GM21381 (cell line): ENCODE measurements around the gene MICAL1.

Experiments used
- ATAC-seq: cut with Tn5 transposase; IDR thresholded peaks from one replicate; pipeline ENCODE4 v1.9.1; 2021; ENCODE audit warnings: mild to moderate bottlenecking, moderate library complexity; ENCODE audit not compliant: unreplicated experiment

MICAL1 gene

DNA sequence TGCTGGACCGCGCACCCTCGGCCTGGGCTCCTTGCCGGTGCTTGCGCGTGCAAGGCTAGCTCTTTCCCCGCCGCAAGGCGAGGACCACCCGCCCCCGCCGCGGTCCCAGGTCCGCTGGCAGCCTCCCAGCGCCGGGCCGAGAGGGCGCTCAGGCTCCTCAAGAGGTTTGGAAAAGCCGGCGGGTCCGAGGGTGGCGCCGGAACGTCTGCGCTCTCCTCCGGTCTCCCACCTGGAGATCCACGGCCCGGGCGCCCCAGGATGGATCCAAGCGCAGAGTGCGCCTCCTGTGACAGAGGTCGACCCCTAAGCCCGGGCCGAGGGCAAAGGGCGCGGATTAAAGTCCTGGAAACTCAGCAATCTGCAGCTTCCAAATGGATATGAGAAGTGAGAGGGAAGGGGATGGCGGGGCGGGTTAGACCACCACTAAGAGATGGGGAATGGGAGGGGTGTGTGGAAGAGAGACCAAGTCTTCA lies 575 bp upstream of the MICAL1 start:
- ATAC-seq: no peak

DNA sequence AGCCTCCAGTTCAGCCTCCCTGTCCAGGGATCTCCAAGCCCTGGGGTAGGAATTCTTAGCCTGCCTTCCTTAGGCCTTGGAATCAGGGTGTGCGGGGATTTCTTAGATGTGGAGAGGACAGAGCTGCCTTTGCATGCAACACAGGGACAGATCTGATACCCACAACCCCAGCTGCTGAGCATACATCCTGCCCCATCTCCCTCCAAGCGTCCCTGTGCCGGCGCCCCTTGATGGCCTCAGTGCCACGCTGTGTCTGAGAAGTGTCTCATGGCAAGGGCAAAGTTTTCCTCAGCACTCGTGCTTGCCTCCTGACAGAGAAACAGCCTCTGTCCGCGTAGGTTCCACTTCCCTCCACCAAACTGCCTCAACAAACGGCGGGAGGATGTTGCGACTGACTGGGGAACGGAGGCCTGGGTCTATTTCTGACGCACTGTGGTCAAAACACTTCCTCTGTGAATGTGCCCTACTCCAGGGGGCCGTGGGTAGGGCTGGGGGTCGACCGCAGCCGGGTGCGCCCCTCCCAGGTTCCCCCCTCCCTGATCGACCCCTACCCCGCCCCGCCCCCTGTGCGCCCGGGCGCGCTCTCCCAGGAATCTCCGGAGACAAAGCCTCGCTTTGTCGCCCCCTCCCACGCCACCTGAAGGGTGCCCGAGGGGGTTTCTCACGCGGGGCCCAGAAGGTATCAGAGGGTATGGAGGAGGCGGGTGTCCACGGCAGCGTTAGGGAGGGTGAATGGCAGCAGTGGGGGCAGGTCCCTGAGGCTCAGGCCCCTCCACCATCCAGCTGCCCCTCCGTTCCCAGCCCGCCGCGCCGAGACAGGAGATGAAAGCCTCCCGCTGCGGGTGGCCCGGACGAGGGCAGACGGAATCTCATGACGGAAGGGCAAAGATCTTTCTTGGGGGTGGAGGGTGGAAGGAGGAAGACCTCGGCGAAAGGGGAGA lies 806 bp downstream of the MICAL1 start:
- ATAC-seq: peak; percentile 27

DNA sequence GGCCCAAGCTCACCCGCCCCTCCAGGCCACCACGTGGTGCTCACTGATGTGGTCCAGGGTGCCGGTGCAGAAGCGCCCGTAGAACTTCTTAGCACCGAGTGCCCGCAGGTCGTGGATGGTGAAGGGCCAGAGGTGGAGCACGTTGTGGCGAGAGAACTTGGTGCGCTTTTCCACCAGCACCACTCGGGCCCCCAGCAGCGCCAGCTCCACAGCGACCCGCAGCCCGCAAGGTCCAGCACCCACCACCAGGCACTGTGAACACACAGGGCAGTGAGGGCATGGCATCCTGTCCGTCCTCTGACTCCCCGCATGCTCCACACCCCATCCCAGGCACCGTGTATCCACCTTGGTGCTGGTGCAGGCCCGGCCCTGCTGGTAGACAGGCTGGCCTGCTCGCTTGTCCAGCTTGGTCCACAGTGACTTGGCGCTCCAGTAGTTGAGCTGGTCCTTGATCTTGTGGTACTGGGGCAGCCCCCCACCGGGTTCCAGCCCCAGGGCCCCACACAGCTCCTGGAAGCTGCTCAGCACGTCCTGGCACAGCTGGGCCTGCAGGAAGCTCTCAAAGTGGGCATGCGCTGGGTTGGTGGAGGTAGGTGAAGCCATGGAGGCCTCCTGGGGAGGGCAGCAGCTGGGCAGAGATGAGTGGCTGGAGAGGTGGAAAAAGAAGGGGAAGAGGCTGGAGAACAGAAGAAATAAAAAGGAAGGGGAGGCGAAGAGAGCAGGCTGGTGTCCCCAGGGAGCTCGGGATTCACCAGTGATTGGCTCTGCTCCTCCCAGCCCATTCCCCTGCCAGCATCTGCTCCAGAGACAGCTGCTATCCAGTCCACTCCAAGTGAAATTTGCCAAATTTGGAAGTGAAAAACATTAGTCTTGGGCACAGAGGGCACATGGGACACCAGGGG lies 1.7 kb downstream of the MICAL1 start:
- no peak for ATAC-seq

DNA sequence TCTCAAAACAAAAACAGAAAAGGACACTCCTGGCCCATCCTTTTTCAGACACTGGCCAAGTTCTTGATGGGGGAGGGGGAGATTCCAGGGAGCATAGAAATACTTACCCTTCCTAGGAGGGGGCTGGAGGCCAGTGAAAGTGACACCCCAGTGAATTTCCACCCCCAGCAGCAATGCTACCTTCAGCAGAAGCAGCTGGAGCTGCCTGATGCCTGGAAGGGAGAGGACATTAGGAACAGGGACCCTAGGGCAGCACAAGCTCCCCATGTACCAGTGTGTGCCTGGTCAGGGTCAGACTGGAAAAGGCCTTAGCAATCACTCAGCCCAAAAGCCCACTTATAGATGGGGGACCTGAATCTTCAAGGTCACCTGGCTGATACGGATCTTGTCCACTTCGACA lies 2.4 kb downstream of the MICAL1 start:
- no peak for ATAC-seq

DNA sequence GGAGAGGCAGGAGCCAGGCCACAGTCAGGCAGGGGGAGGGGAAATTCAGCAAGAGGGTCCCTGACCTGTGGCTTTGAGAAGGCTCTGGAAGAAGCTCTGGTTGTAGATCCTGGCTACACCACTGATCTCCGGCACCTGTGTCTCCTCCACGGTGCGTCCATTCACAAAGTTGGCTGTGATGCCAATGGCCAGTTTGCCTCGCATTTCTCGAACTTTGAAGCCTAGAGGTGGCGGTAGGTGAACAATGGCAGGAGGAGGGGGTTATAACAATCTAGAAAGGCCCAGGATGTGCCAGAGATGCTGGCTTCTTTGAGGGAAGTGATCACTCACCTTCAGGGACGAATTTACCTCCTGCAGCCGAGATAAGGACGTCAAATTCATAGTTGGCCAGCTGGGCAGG lies 3.4 kb downstream of the MICAL1 start:
- ATAC-seq: no peak

DNA sequence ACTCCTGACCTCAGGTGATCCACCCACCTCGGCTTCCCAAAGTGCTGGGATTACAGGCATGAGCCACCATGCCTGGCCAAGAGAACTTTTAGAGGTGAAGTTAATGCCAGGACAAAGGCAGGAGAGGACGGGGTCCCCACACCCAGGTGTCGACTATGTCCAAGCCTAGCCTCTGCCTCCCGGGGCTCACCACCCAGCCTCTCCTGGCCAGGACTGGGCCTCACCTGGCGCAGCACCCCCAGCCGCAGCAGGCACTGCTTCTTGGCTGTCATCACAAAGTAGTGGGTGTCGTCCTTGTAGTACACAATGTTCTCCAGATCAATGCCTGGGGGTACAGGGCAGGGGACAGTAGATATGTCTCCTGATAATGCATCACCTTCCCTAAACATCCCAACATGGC lies 4.2 kb downstream of the MICAL1 start:
- no peak for ATAC-seq

DNA sequence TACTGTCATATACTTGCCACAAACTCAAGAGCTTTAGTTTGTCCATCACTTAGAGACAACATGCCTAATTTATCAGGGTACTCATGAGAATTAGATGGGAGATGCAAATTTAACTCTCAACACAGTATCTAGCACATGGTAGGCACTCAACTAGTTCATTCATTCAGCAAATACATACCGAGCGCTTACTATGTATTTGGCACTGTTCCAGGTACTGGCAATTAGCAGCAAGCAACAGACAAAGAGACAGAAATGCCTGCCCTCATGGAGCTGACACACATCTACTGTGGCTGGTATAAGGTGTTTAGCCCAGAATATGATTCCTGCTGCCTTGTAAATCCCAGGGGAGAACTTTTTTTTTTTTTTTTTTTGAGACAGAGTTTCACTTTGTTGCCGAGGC lies 4.8 kb downstream of the MICAL1 start:
- ATAC-seq: no peak

DNA sequence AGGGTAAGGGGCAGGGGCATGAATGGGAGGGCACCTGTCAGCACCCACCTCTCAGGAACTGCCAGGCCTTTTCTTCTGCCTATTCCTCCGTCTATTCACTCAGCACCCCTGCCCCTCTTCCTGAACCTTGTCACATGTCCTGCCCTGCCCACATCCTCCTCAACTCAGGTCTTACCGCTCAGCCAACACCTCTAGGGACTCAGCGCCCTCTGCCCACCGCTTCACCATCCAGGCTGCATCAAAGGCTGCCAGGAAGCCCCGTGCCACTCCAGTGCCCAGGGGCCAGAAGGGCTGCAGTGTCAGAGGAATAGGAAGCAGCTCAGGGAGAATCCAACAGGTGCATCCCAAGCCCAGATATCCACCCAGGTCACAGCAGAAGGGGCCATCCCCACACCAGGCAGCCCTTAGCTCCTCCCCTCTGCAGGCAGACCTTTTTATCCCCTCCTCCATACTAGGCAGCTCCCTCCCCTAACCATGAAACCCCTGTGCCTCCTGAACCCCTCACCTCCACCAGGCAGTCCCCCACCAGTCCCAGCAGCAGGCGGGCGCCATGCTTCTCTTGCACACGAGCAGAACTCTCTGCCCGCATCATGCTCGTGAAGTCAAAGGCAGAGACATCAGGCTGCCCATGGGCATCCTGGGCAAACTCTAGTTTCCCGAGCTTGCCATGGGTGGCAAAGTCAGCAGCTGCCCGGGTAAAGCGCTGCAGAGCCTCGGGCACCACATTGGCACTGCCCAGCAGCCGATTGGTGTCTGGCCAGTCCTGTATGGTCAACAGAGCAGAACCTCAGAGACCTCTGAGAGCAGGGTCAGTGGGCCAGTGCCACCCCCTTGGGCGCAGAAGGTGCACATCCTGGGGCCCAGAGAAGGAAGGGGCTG lies 5.5 kb downstream of the MICAL1 start:
- no peak for ATAC-seq

DNA sequence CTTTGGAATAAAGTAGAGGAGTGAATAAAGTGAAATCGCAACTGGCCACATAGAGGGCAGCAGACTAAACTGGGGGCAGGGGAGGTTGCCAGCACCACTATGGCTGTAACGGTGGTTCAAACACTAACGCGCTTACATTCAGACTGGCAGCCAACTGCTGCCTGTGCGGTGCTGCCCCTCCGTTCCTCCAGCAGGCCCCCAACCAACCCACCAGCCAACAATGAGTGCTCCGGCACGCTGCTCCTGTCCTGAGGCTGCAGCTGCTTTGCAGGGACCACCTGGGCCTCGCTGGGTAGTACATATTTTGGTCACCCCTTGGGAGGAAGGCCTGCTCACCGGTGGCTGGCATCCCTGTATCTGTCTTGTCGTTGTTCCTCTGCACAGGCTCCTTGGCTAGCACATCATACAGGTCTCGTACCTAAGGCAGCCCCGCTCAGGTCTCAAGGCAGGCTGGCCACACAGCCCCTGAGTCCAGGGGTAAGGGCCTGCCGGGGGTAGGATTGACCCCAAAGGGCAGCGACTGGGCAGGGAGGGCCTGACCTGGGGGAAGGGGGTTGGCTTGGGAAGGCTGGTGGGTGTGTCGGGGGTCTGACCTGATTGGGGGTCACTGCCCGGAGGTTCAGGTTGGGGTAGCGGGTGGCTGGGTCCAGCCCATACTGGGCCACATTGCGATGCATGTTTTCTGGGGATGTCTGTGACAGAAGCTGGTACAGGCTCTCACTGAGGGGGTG lies 6.3 kb downstream of the MICAL1 start:
- no peak for ATAC-seq

DNA sequence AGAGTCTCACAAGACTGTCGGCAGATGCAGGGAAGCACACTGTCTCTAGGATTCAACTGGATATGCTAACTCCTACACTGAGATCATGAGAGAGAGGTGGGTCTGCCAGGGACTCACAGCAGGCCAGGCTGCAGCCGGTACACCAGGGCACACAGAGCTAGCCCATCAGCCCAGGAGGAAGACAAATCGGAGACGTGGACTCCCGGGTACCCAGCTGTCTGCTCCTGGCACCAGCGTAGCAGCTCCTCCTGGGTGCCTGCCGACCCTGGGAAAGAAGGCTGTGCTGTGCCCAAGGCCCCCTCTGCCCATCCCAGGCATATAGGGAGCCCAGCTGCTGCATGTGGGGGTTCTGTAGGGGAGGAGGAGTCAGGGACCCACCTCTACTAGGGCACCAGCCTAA lies 7.0 kb downstream of the MICAL1 start:
- no peak for ATAC-seq

DNA sequence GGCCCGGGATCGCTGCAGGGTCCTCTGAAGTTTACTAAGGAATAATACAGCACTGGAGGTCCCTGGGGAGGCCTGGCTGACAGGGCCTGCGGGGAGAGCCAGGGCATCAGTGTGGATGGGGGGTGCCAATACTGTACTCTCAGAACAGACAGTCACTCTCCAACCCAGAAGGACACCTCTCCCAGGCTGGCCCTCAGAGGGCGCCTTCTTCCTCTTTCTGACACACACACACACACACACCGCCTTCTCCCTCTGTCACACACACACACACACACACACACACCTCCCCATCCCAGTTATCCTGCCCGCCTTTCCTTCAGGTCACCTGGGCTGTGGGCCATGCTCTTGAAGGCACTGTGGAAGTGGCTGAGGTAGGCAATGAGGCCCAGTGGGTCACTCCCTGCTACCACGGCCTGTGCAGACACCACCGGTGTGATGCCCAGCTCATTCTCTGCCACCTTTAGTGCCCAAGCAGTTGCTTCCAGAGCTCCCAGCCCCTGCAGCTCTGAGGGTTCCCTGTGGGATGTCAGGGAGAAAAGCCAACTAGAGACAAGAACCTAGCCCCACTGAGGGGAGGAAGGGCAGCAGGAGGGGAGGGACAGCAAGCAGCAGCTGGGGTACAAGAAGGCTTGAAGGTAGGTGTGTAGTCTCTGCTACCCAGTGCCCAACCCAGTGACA lies 7.6 kb downstream of the MICAL1 start:
- ATAC-seq: no peak

DNA sequence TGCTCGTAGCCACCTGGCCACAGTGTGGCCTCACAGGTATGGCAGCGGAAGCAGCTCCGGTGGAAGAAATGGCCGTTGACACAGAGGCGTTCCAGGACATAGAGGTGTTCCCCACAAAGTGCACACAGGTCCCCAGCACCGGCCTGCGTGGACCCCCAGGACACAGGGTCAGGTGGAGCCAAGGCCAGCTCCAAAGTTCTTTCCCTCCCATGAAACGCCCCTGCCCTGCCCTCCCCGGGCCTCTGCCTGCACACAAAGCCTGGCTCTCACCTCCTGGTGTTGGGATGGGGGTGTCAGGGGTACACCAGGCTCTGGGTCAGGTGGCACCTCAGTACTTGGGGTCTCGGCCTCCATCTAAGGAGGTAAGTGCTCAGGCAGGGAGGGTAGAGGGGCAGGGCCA lies 8.5 kb downstream of the MICAL1 start:
- no peak for ATAC-seq

DNA sequence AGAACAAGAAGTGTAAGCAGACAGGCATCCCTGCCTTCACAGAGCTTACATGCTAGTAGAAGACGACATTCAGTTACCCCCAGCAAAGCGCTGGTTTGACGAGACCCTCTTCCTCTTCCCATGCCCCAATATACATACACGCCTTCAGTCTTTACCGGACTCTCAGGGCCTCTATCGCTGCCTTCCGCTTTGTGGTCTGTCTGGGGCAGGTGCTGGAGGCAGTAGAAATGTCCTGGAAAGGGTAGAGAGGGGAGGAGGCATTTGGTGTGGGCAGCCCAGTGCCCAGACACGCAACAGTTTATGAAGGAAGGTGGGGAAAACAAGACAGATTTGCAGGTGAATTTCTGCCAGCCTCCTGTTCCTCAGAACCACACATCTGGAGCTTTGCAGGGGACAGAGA lies 9.0 kb downstream of the MICAL1 start:
- no peak for ATAC-seq

DNA sequence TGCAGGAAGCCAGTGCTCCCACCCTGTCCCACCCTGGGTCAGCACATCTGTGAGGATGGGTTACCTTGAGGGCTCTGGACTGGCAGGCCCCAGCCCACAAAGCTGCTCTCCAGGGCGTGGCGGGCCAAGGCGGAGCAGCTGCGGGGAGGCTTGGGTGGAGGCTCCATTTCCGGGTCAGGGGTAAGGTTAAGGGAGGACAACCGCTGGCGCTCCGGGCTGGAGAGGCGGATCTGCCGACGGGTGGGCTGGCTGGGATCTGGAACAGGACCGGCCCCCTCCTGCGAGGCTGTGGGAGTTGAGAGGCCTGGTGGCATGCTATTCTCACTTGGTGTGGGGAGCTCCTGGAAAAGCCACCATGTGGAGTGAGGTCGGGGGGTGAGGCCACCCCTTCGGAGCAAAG lies 9.5 kb downstream of the MICAL1 start:
- no peak for ATAC-seq

DNA sequence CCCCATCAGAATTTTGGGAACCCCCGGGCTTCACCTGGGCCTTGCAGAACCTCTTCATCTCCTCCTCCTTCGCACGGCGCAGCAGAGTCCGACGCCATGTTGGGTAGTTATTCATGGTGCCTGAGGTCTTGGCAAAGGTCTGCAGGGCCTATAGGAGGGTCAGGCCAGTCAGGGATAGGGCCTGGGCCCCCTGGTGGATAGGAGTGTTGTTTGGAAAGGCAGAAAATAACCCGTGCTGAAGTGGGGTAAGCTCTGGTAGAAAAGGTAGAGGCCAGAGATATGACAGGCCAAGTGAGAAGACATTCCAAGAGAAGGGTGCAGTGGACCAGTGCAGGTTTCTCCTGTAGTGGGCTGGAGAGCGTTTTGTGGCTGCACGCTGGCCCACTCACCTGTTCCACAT lies 10.2 kb downstream of the MICAL1 start:
- ATAC-seq: no peak

DNA sequence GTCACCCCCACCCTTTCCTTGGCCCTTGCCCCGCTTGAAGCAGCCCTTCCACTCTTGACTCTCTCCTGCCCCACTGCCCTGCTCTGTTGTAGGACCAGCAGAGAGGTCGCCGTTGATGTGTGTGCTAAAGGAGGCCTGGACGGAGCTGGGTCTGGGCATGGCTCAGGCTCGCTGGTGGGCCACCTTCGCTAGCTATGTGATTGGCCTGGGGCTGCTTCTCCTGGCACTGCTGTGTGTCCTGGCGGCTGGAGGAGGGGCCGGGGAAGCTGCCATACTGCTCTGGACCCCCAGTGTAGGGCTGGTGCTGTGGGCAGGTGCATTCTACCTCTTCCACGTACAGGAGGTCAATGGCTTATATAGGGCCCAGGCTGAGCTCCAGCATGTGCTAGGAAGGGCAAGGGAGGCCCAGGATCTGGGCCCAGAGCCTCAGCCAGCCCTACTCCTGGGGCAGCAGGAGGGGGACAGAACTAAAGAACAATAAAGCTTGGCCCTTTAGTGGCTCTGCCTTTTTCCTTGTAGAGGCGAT lies 12.1 kb downstream of the MICAL1 start:
- ATAC-seq: no peak

DNA sequence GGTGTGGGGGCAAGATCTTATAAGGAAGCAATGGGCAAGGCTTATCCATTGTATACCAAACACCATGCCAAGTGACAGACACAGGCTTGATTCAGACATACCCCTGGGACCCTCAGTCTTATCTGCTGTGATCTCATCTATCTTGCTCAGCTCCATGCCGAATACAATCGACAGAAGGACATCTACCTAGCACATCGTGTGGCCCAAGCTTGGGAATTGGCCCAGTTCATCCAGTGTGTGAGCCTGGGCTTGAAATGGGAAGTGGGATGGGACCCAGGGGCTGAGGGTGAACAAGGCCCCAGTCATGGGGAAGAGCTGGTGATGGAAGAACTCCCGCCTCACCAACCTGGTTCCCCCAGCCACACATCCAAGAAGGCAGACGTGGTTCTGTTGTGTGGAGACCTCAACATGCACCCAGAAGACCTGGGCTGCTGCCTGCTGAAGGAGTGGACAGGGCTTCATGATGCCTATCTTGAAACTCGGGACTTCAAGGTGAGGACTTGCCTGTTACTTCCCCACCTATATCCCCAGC lies 13.1 kb downstream of the MICAL1 start:
- no peak for ATAC-seq

DNA sequence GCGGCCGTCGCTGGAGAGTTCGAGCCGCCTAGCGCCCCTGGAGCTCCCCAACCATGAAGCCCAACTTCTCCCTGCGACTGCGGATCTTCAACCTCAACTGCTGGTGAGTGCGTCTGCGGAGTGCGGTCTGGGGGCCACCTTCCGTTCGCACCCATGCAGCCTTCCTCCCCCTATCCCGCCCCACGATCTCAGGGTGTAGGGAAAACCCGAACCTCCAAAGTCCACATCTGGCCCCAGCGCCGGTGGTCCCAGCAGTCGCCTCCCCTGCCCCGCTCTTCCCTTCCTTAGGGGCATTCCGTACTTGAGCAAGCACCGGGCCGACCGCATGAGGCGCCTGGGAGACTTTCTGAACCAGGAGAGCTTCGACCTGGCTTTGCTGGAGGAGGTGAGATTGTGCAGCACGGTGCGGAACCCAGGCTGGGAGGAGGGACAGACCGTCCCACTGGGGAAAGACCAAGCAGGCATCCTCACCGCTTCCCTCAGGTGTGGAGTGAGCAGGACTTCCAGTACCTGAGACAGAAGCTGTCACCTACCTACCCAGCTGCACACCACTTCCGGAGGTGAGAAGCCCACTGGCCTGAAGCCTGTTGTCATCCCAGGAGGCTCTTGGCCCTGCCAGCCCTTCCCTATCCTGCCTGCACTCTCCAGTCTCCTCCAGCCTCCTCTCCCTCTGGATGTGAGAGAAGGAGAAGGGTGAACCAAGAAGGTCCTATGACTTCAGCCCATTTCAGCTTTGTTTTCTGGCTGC lies 14.3 kb downstream of the MICAL1 start:
- ATAC-seq: peak; percentile 9
